Stimulated activated CD4-positive, alpha-beta T cell treated with anti-CD3 and anti-CD28 coated beads, Interleukin-1b, Interleukin-23, amount 100 ng/mL, for 24 hours (primary cell): ENCODE data around the gene DNAAF5.
A peak's percentile ranks its signal among the peaks of the same experiment; 100 is the strongest.

Source experiments
- DNase-seq, 4 experiments: peaks; one replicate each; pipeline ENCODE4 v3.0.0-alpha.2; 2020; ENCODE audit warnings: low read depth in 4 of 4, low spot score in 1 of 4

The DNAAF5 gene

GRCh38 chr7:726084-726853, at the start of gene DNAAF5:
Gene DNAAF5 (plus strand): TSS chr7:726699. CDS start chr7:726721, 22 bp downstream.
- peak; percentile 68 to 85 (median 80) for DNase-seq

GRCh38 chr7:676972-677385, 49.5 kb upstream of the DNAAF5 start:
- DNase-seq: no peak

- DNase-seq: no peak
These were observed 45.9 kb upstream of the DNAAF5 start for GRCh38 chr7:680411-681127.

- no peak for DNase-seq
These were observed 44.8 kb upstream of the DNAAF5 start for GRCh38 chr7:681551-682307.

- no peak for DNase-seq
These were observed 43.7 kb upstream of the DNAAF5 start for GRCh38 chr7:682810-683209.

GRCh38 chr7:683526-684205, 42.8 kb upstream of the DNAAF5 start:
- no peak for DNase-seq

GRCh38 chr7:684416-684815, 42.1 kb upstream of the DNAAF5 start:
- no peak for DNase-seq

- DNase-seq: no peak
These were observed 41.0 kb upstream of the DNAAF5 start for GRCh38 chr7:685540-685939.

GRCh38 chr7:690478-691360, 35.8 kb upstream of the DNAAF5 start:
- no peak for DNase-seq

GRCh38 chr7:691361-692045, 35.0 kb upstream of the DNAAF5 start:
- no peak for DNase-seq

GRCh38 chr7:693280-693679, 33.2 kb upstream of the DNAAF5 start:
- DNase-seq: no peak

GRCh38 chr7:696426-696811, 30.1 kb upstream of the DNAAF5 start:
- no peak for DNase-seq

- no peak for DNase-seq
These were observed 29.5 kb upstream of the DNAAF5 start for GRCh38 chr7:696812-697551.

- DNase-seq: no peak
These were observed 27.7 kb upstream of the DNAAF5 start for GRCh38 chr7:698515-699475.

GRCh38 chr7:699476-700170, 26.9 kb upstream of the DNAAF5 start:
- no peak for DNase-seq

- DNase-seq: no peak
These were observed 25.3 kb upstream of the DNAAF5 start for GRCh38 chr7:701086-701671.

GRCh38 chr7:703049-703448, 23.4 kb upstream of the DNAAF5 start:
- DNase-seq: no peak
